ENCODE data around the gene PSTPIP1. TPM values are rescaled to one million over a fixed set of nuclear protein-coding genes. Genes with fewer than 3 reads are reported as not detected.
A peak's percentile ranks its signal among the peaks of the same experiment; 100 is the strongest.
"Not testable (repeated sequence)": the region's sequence is repeated elsewhere in the genome, so short reads cannot be mapped to it uniquely, and the experiment has no call there.

PSTPIP1 gene
- total RNA-seq, 1 donor from 2014 or later = not detected

DNA sequence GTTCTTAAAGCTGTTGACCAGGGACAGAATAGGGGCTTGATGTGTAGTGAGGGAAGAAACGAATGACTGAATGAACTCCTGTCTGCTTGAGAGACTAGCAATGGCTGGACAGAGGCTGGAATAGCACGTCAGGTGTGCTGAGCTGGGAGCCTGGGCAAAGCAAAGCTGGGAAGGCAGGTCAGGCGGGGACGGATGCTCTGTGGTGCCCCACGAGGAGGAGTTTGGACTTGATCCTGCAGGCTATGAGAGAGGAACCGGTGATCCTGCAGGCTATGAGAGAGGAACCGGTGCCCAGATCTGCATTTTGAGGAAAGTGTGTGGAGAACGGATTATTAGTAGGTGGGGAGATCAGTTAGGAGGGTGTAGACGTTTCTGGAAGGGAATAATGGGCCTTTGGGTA, 31.3 kb upstream of the PSTPIP1 start:
- DNase-seq (ENCODE audit: low read depth) (no peak), FAIRE-seq (no peak)
- Mint-ChIP-seq H3K27ac (ENCODE audit: unreplicated experiment) (peak overlapping the region; percentile 56), H3K9me3 (ENCODE audit: unreplicated experiment) (peaks cover 1% of the 10 kb centered on the region), H3K27me3 (ENCODE audit: low read depth, unreplicated experiment) (no peaks in the 10 kb centered on the region), H3K4me3 (ENCODE audit: unreplicated experiment) (no peak overlapping the region), H3K4me1 (ENCODE audit: low read depth, unreplicated experiment) (peaks cover 46% of the 10 kb centered on the region), H3K36me3 (ENCODE audit: low read depth, unreplicated experiment) (no peaks in the 10 kb centered on the region)
- H3K27me3 ChIP-seq (ENCODE audit: insufficient read depth, low read length) = no peaks in the 10 kb centered on the region
- H3K4me3 ChIP-seq (ENCODE audit: insufficient read depth, low read depth, low read length) = no peak overlapping the region
- H2AFZ ChIP-seq (ENCODE audit: low read depth, low read length) = no peak overlapping the region
- no peaks in the 10 kb centered on the region for H3K36me3 ChIP-seq (ENCODE audit: insufficient read depth, low read length)
- peaks cover 10% of the 10 kb centered on the region for H3K4me1 ChIP-seq (ENCODE audit: insufficient read depth, low read length)
- peak overlapping the region; percentile 29 for H3K4me2 ChIP-seq (ENCODE audit: low read length)
- H4K20me1 ChIP-seq (ENCODE audit: insufficient read depth, low read length) = no peaks in the 10 kb centered on the region
- H3K9me3 ChIP-seq (ENCODE audit: insufficient read depth, low read depth, low read length) = no peaks in the 10 kb centered on the region
- no peak overlapping the region for H3K27ac ChIP-seq (ENCODE audit: low read depth, low read length)
- no peaks in the 10 kb centered on the region for H3K79me2 ChIP-seq (ENCODE audit: insufficient read depth, low read length)
- TF ChIP-seq EZH2 (IDR thresholded peaks at IDR 0.05; ENCODE audit: insufficient read depth, low read length) (no peak), CTCF (IDR thresholded peaks at IDR 0.05; ENCODE audit: insufficient read depth, low read depth, low read length) (no peak)
- H3K9ac ChIP-seq (ENCODE audit: low read length) = no peak overlapping the region

DNA sequence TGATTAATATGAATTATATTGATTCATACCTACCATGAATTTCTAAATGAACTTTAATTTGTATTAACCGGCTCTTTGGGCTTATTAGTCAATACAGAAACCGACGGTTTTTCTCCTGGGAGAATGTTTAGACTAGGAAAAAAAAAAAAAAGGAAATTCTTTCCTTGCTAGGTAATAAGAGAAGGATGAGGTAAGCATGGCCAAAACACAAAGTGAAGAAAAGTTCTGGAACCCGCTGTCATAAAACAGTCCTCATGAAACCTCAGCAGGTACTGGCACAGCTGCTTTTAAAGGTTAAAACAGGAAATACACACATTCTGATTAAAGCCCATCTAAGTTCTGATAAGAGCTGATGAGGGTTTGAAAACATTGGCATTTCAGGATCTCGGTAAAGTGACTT, 30.8 kb upstream of the PSTPIP1 start:
- FAIRE-seq = no peak

DNA sequence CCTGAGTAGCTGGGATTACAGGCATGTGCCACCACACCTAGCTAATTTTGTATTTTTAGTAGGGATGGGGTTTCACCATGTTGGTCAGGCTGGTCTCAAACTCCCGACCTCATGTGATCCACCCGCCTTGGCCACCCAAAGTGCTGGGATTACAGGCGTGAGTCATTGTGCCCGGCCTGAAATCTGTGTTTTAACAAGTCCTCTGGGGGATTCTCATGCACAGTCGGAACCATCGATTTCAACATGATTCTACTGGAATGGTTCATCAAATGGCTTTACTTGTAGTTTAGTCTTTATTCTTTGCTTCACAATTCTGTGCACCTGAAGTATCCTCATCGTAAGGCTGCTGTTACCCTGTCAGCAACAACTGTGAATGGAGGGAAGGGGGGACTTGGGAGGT, 28.9 kb upstream of the PSTPIP1 start:
- not testable (repeated sequence) for H3K27ac ChIP-seq (ENCODE audit: low read depth, low read length); FAIRE-seq; H3K27me3 Mint-ChIP-seq (ENCODE audit: low read depth, unreplicated experiment); H3K36me3 Mint-ChIP-seq (ENCODE audit: low read depth, unreplicated experiment); H3K9ac ChIP-seq (ENCODE audit: low read length); H3K27me3 ChIP-seq (ENCODE audit: insufficient read depth, low read length); H3K79me2 ChIP-seq (ENCODE audit: insufficient read depth, low read length); DNase-seq (ENCODE audit: low read depth); H3K9me3 Mint-ChIP-seq (ENCODE audit: unreplicated experiment); H3K4me2 ChIP-seq (ENCODE audit: low read length); H4K20me1 ChIP-seq (ENCODE audit: insufficient read depth, low read length); H2AFZ ChIP-seq (ENCODE audit: low read depth, low read length); H3K27ac Mint-ChIP-seq (ENCODE audit: unreplicated experiment); H3K36me3 ChIP-seq (ENCODE audit: insufficient read depth, low read length); H3K4me3 Mint-ChIP-seq (ENCODE audit: unreplicated experiment); H3K9me3 ChIP-seq (ENCODE audit: insufficient read depth, low read depth, low read length); H3K4me3 ChIP-seq (ENCODE audit: insufficient read depth, low read depth, low read length)
- peaks cover 10% of the 10 kb centered on the region for H3K4me1 ChIP-seq (ENCODE audit: insufficient read depth, low read length)
- H3K4me1 Mint-ChIP-seq (ENCODE audit: low read depth, unreplicated experiment) = peaks cover 38% of the 10 kb centered on the region

More for the DNA sequence above, 30.8 kb upstream of the PSTPIP1 start:
- Histone ChIP-seq H3K4me3 (ENCODE audit: insufficient read depth, low read depth, low read length) (no peak overlapping the region), H3K79me2 (ENCODE audit: insufficient read depth, low read length) (no peaks in the 10 kb centered on the region), H3K27me3 (ENCODE audit: insufficient read depth, low read length) (no peaks in the 10 kb centered on the region), H3K36me3 (ENCODE audit: insufficient read depth, low read length) (no peaks in the 10 kb centered on the region), H2AFZ (ENCODE audit: low read depth, low read length) (no peak overlapping the region), H3K27ac (ENCODE audit: low read depth, low read length) (no peak overlapping the region), H4K20me1 (ENCODE audit: insufficient read depth, low read length) (no peaks in the 10 kb centered on the region), H3K4me1 (ENCODE audit: insufficient read depth, low read length) (peaks cover 10% of the 10 kb centered on the region), H3K9ac (ENCODE audit: low read length) (no peak overlapping the region), H3K4me2 (ENCODE audit: low read length) (peak overlapping the region; percentile 52), H3K9me3 (ENCODE audit: insufficient read depth, low read depth, low read length) (no peaks in the 10 kb centered on the region)
- Mint-ChIP-seq H3K27ac (ENCODE audit: unreplicated experiment) (peak overlapping the region; percentile 70), H3K36me3 (ENCODE audit: low read depth, unreplicated experiment) (no peaks in the 10 kb centered on the region), H3K4me1 (ENCODE audit: low read depth, unreplicated experiment) (peaks cover 46% of the 10 kb centered on the region), H3K9me3 (ENCODE audit: unreplicated experiment) (peaks cover 1% of the 10 kb centered on the region), H3K4me3 (ENCODE audit: unreplicated experiment) (no peak overlapping the region), H3K27me3 (ENCODE audit: low read depth, unreplicated experiment) (no peaks in the 10 kb centered on the region)
- TF ChIP-seq CTCF (IDR thresholded peaks at IDR 0.05; ENCODE audit: insufficient read depth, low read depth, low read length) (no peak), EZH2 (IDR thresholded peaks at IDR 0.05; ENCODE audit: insufficient read depth, low read length) (no peak)
- DNase-seq (ENCODE audit: low read depth) = peak; percentile 27
